ENCODE measurements around the gene EXOG.

EXOG gene

DNA sequence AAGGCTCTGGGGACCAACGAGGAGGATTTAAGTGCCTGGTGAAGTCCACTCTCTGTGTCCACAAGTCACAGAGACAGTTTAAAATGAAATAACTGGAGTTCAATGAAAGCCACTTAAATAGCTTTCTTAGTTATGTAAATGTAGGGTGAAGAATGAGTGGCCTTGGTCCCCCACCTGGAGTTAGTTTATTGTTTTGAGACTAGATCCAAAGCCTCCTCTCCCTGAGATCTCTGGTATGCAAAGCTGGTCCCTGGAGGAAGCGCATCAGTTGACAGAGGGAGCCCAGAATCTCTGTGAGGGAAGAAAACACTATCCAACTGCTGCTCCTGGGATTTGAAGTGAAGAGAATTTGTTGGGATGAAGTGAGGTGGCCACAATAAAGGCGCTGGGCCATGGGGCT lies 40.5 kb downstream of the EXOG start:
- no peak overlapping the region for H3K4me2 ChIP-seq (ENCODE audit: low read length)
- H3F3A ChIP-seq (ENCODE audit: control insufficient read depth, insufficient read depth): no peaks in the 10 kb centered on the region
- no peaks in the 10 kb centered on the region for H3K79me2 ChIP-seq (ENCODE audit: control insufficient read depth, low read length)
- no peak overlapping the region for H3K4me3 ChIP-seq (ENCODE audit: low read length)
- H3K36me3 ChIP-seq (ENCODE audit: control insufficient read depth, low read length): no peaks in the 10 kb centered on the region
- no peaks in the 10 kb centered on the region for H3K9me3 ChIP-seq (ENCODE audit: control insufficient read depth, insufficient read depth, low read length)
- H3K4me1 ChIP-seq (ENCODE audit: control insufficient read depth, low read length): no peaks in the 10 kb centered on the region
- TF ChIP-seq, protein P1, sequence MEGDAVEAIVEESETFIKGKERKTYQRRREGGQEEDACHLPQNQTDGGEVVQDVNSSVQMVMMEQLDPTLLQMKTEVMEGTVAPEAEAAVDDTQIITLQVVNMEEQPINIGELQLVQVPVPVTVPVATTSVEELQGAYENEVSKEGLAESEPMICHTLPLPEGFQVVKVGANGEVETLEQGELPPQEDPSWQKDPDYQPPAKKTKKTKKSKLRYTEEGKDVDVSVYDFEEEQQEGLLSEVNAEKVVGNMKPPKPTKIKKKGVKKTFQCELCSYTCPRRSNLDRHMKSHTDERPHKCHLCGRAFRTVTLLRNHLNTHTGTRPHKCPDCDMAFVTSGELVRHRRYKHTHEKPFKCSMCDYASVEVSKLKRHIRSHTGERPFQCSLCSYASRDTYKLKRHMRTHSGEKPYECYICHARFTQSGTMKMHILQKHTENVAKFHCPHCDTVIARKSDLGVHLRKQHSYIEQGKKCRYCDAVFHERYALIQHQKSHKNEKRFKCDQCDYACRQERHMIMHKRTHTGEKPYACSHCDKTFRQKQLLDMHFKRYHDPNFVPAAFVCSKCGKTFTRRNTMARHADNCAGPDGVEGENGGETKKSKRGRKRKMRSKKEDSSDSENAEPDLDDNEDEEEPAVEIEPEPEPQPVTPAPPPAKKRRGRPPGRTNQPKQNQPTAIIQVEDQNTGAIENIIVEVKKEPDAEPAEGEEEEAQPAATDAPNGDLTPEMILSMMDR (IDR thresholded peaks at IDR 0.05; ENCODE audit: low read depth, low read length, poor library complexity, severe bottlenecking): no peak
- no peak for TF ChIP-seq EZH2phosphoT487 (IDR thresholded peaks at IDR 0.05; ENCODE audit: borderline replicate concordance, low read length)
- no peak overlapping the region for H3K27ac ChIP-seq (ENCODE audit: low read depth, low read length)
- no peaks in the 10 kb centered on the region for H4K20me1 ChIP-seq (ENCODE audit: control insufficient read depth, insufficient read depth, low read depth, low read length)
- H3K9me2 ChIP-seq (replicated peaks; ENCODE audit: control insufficient read depth, low read length): no peaks in the 10 kb centered on the region
- no peaks in the 10 kb centered on the region for H3K27me3 ChIP-seq (ENCODE audit: control insufficient read depth, low read length)

DNA sequence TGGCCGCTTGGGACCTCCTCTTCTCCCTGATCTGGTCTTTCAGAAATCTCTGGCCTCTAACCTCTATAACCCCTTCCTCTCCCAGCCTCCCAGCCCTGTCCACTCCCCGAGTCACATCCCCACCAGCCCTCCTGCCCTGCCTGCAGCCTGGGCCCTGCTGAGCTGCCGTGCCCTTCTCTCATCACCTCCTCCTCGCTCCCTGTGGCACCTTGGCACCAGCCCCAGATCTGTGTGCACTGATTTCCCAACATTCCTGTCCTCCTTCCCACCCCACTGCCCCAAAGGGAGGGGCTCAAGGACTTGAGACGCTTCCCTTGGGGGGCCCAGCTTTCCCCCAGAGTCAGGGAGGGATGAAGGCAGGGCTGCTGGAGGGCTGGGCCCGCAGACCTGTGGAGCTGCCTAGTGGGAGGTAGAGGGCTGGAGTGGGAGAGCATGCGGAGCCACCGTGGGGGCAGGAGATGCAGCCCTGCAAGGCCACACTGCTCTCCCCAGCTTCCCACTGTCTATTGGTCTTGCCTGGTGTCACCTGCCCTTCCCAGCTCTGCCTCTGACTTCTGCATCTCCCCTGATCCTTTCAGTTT lies 42.7 kb downstream of the EXOG start:
- H3K9me2 ChIP-seq (replicated peaks; ENCODE audit: control insufficient read depth, low read length): no peaks in the 10 kb centered on the region
- H3K36me3 ChIP-seq (ENCODE audit: control insufficient read depth, low read length): no peaks in the 10 kb centered on the region
- H3K9me3 ChIP-seq (ENCODE audit: control insufficient read depth, insufficient read depth, low read length): no peaks in the 10 kb centered on the region
- no peaks in the 10 kb centered on the region for H3K79me2 ChIP-seq (ENCODE audit: control insufficient read depth, low read length)
- H3K4me3 ChIP-seq (ENCODE audit: low read length): no peak overlapping the region
- TF ChIP-seq, protein P1 (IDR thresholded peaks at IDR 0.05; ENCODE audit: low read depth, low read length, poor library complexity, severe bottlenecking): no peak
- no peak for TF ChIP-seq EZH2phosphoT487 (IDR thresholded peaks at IDR 0.05; ENCODE audit: borderline replicate concordance, low read length)
- no peaks in the 10 kb centered on the region for H3K27me3 ChIP-seq (ENCODE audit: control insufficient read depth, low read length)
- H3F3A ChIP-seq (ENCODE audit: control insufficient read depth, insufficient read depth): no peaks in the 10 kb centered on the region
- H3K4me1 ChIP-seq (ENCODE audit: control insufficient read depth, low read length): no peaks in the 10 kb centered on the region
- no peak overlapping the region for H3K27ac ChIP-seq (ENCODE audit: low read depth, low read length)
- H3K4me2 ChIP-seq (ENCODE audit: low read length): no peak overlapping the region
- no peaks in the 10 kb centered on the region for H4K20me1 ChIP-seq (ENCODE audit: control insufficient read depth, insufficient read depth, low read depth, low read length)

DNA sequence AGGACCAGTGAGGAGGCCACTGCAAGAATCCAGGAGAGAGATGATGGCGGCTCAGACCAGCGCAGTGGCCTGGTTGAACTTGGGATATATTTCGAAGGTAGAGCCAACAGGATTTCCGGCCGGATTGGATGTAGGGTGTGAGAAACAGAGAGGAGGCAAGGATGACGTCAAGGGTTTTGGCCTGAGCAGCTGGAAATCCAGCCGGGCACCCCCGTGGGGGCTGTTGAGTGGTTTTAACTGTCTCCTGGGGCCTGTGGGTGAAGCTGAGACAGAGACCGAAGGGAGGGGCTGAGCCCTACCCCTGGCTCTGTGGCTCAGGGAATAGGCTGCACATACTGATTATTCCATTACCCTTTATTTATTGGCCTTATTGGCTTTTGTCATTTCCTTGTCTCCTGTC lies 45.7 kb downstream of the EXOG start:
- H3K4me2 ChIP-seq (ENCODE audit: low read length): no peak overlapping the region
- no peaks in the 10 kb centered on the region for H3K79me2 ChIP-seq (ENCODE audit: control insufficient read depth, low read length)
- H3K9me3 ChIP-seq (ENCODE audit: control insufficient read depth, insufficient read depth, low read length): no peaks in the 10 kb centered on the region
- H3K4me3 ChIP-seq (ENCODE audit: low read length): no peak overlapping the region
- no peaks in the 10 kb centered on the region for H3K9me2 ChIP-seq (replicated peaks; ENCODE audit: control insufficient read depth, low read length)
- no peak overlapping the region for H3K27ac ChIP-seq (ENCODE audit: low read depth, low read length)
- H3F3A ChIP-seq (ENCODE audit: control insufficient read depth, insufficient read depth): no peaks in the 10 kb centered on the region
- H4K20me1 ChIP-seq (ENCODE audit: control insufficient read depth, insufficient read depth, low read depth, low read length): no peaks in the 10 kb centered on the region
- no peaks in the 10 kb centered on the region for H3K36me3 ChIP-seq (ENCODE audit: control insufficient read depth, low read length)
- no peak for TF ChIP-seq EZH2phosphoT487 (IDR thresholded peaks at IDR 0.05; ENCODE audit: borderline replicate concordance, low read length)
- TF ChIP-seq, protein P1 (IDR thresholded peaks at IDR 0.05; ENCODE audit: low read depth, low read length, poor library complexity, severe bottlenecking): no peak
- no peaks in the 10 kb centered on the region for H3K4me1 ChIP-seq (ENCODE audit: control insufficient read depth, low read length)
- no peaks in the 10 kb centered on the region for H3K27me3 ChIP-seq (ENCODE audit: control insufficient read depth, low read length)

All from DOHH2 (cell line).